ENCODE measurements around the gene ITPR3.

ITPR3 gene

GRCh38 chr6:33641602-33642001 lies 20.5 kb downstream of the ITPR3 start:
- Histone ChIP-seq H3K4me1 (ENCODE audit: insufficient read depth, low read length, poor library complexity, severe bottlenecking) (no peaks in the 10 kb centered on the region), H3F3A (ENCODE audit: low read depth) (no peaks in the 10 kb centered on the region), H3K9me2 (replicated peaks; ENCODE audit: low read depth, low read length) (no peaks in the 10 kb centered on the region), H3K9me3 (ENCODE audit: insufficient read depth, low read depth, low read length) (no peaks in the 10 kb centered on the region), H3K4me3 (ENCODE audit: low read length, poor library complexity, severe bottlenecking) (no peak overlapping the region), H4K20me1 (ENCODE audit: insufficient read depth, low read length, poor library complexity, severe bottlenecking) (peaks cover 2% of the 10 kb centered on the region), H3K36me3 (ENCODE audit: insufficient read depth, low read length) (peaks cover 5% of the 10 kb centered on the region; the same call in 1 of the 2 replicates), H3K27me3 (ENCODE audit: insufficient read depth, low read length, poor library complexity, severe bottlenecking) (no peaks in the 10 kb centered on the region), H3K79me2 (ENCODE audit: insufficient read depth, low read length) (peaks cover 4% of the 10 kb centered on the region; the same call in 1 of the 2 replicates), H3K4me2 (ENCODE audit: low read depth, low read length, poor library complexity, severe bottlenecking) (no peak overlapping the region), H2AFZ (ENCODE audit: low read length) (no peak overlapping the region), H3K9ac (ENCODE audit: low read depth, low read length, poor library complexity, severe bottlenecking) (no peak overlapping the region)
- no peak for TF ChIP-seq EZH2phosphoT487 (IDR thresholded peaks at IDR 0.05; ENCODE audit: borderline replicate concordance)
- no peak for TF ChIP-seq CTCF (conservative IDR thresholded peaks at IDR 0.05; ENCODE audit: low read length)

DNA sequence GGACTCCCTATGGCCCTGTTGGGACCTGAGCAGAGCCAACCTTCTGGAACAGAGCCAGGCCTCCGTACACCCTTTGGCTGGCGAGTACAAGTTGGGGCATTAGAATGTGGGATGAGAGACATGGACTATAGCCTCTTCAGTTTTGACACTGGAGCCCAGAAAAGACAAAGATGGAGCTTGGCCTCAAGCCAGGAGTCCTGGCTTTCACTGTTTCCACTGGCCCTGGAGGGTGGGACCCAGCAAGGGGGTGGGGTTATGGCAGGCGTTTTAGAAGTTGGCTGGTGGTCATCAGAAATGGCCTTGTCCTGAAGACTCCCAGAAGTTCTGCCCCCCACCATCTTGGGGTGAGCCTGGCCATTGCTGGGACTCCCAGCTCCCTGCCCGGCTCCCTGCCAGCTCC lies 21.8 kb downstream of the ITPR3 start:
- Histone ChIP-seq H4K20me1 (ENCODE audit: insufficient read depth, low read length, poor library complexity, severe bottlenecking) (peaks cover 2% of the 10 kb centered on the region), H3K4me2 (ENCODE audit: low read depth, low read length, poor library complexity, severe bottlenecking) (no peak overlapping the region), H3K79me2 (ENCODE audit: insufficient read depth, low read length) (peaks cover 4% of the 10 kb centered on the region; the same call in 1 of the 2 replicates), H3K9ac (ENCODE audit: low read depth, low read length, poor library complexity, severe bottlenecking) (no peak overlapping the region), H3K9me2 (replicated peaks; ENCODE audit: low read depth, low read length) (no peaks in the 10 kb centered on the region), H3K36me3 (ENCODE audit: insufficient read depth, low read length) (peaks cover 10% of the 10 kb centered on the region; the same call in 1 of the 2 replicates), H3K9me3 (ENCODE audit: insufficient read depth, low read depth, low read length) (no peaks in the 10 kb centered on the region), H3K4me1 (ENCODE audit: insufficient read depth, low read length, poor library complexity, severe bottlenecking) (no peaks in the 10 kb centered on the region), H2AFZ (ENCODE audit: low read length) (no peak overlapping the region), H3K4me3 (ENCODE audit: low read length, poor library complexity, severe bottlenecking) (no peak overlapping the region), H3F3A (ENCODE audit: low read depth) (no peaks in the 10 kb centered on the region), H3K27me3 (ENCODE audit: insufficient read depth, low read length, poor library complexity, severe bottlenecking) (no peaks in the 10 kb centered on the region)
- TF ChIP-seq EZH2phosphoT487 (IDR thresholded peaks at IDR 0.05; ENCODE audit: borderline replicate concordance) (no peak), CTCF (conservative IDR thresholded peaks at IDR 0.05; ENCODE audit: low read length) (no peak)

GRCh38 chr6:33651403-33651802 lies 30.3 kb downstream of the ITPR3 start:
- Histone ChIP-seq H3K9me2 (replicated peaks; ENCODE audit: low read depth, low read length) (no peaks in the 10 kb centered on the region), H3K4me3 (ENCODE audit: low read length, poor library complexity, severe bottlenecking) (no peak overlapping the region), H4K20me1 (ENCODE audit: insufficient read depth, low read length, poor library complexity, severe bottlenecking) (no peaks in the 10 kb centered on the region), H3K27me3 (ENCODE audit: insufficient read depth, low read length, poor library complexity, severe bottlenecking) (no peaks in the 10 kb centered on the region), H2AFZ (ENCODE audit: low read length) (no peak overlapping the region), H3K9me3 (ENCODE audit: insufficient read depth, low read depth, low read length) (no peaks in the 10 kb centered on the region), H3K36me3 (ENCODE audit: insufficient read depth, low read length) (peaks cover 19% of the 10 kb centered on the region; the same call in 1 of the 2 replicates), H3K4me1 (ENCODE audit: insufficient read depth, low read length, poor library complexity, severe bottlenecking) (no peaks in the 10 kb centered on the region), H3K4me2 (ENCODE audit: low read depth, low read length, poor library complexity, severe bottlenecking) (no peak overlapping the region), H3K79me2 (ENCODE audit: insufficient read depth, low read length) (no peaks in the 10 kb centered on the region), H3F3A (ENCODE audit: low read depth) (no peaks in the 10 kb centered on the region), H3K9ac (ENCODE audit: low read depth, low read length, poor library complexity, severe bottlenecking) (no peak overlapping the region)
- TF ChIP-seq EZH2phosphoT487 (IDR thresholded peaks at IDR 0.05; ENCODE audit: borderline replicate concordance) (no peak), CTCF (conservative IDR thresholded peaks at IDR 0.05; ENCODE audit: low read length) (no peak)
